ENCODE results near the gene PHLDA1. TPM values are rescaled to one million over a fixed set of nuclear protein-coding genes. Genes with fewer than 3 reads are reported as not detected.

PHLDA1 gene
- total RNA-seq, 1 donor from 2014 or later: 169 TPM

GRCh38 chr12:76020731-76021672 is 10.6 kb downstream of the PHLDA1 start:
- DNase-seq: no peak
- H3K9me3 Mint-ChIP-seq (ENCODE audit: unreplicated experiment): no peaks in the 10 kb centered on the region
- no peak overlapping the region for H3K4me3 Mint-ChIP-seq (ENCODE audit: unreplicated experiment)
- no peak overlapping the region for H3K27ac Mint-ChIP-seq (ENCODE audit: unreplicated experiment)
- peaks cover 4% of the 10 kb centered on the region for H3K36me3 Mint-ChIP-seq (ENCODE audit: unreplicated experiment)
- H3K27me3 Mint-ChIP-seq (ENCODE audit: unreplicated experiment): peaks cover 3% of the 10 kb centered on the region
- no peak for TF ChIP-seq CTCF (IDR thresholded peaks at IDR 0.05; ENCODE audit: partially characterized antibody, unreplicated experiment)
- H3K4me1 Mint-ChIP-seq (ENCODE audit: low read depth, unreplicated experiment): peaks cover 13% of the 10 kb centered on the region

GRCh38 chr12:76020281-76020680 is 11.3 kb downstream of the PHLDA1 start:
- Mint-ChIP-seq H3K27me3 (ENCODE audit: unreplicated experiment) (no peaks in the 10 kb centered on the region), H3K4me3 (ENCODE audit: unreplicated experiment) (no peak overlapping the region), H3K9me3 (ENCODE audit: unreplicated experiment) (no peaks in the 10 kb centered on the region), H3K4me1 (ENCODE audit: low read depth, unreplicated experiment) (peaks cover 6% of the 10 kb centered on the region), H3K36me3 (ENCODE audit: unreplicated experiment) (peaks cover 4% of the 10 kb centered on the region), H3K27ac (ENCODE audit: unreplicated experiment) (no peak overlapping the region)
- no peak for DNase-seq
- TF ChIP-seq CTCF (IDR thresholded peaks at IDR 0.05; ENCODE audit: partially characterized antibody, unreplicated experiment): no peak

GRCh38 chr12:76018672-76019071 is 12.9 kb downstream of the PHLDA1 start:
- Mint-ChIP-seq H3K27me3 (ENCODE audit: unreplicated experiment) (no peaks in the 10 kb centered on the region), H3K4me3 (ENCODE audit: unreplicated experiment) (no peak overlapping the region), H3K27ac (ENCODE audit: unreplicated experiment) (no peak overlapping the region), H3K9me3 (ENCODE audit: unreplicated experiment) (no peaks in the 10 kb centered on the region), H3K36me3 (ENCODE audit: unreplicated experiment) (peaks cover 4% of the 10 kb centered on the region), H3K4me1 (ENCODE audit: low read depth, unreplicated experiment) (peaks cover 4% of the 10 kb centered on the region)
- TF ChIP-seq CTCF (IDR thresholded peaks at IDR 0.05; ENCODE audit: partially characterized antibody, unreplicated experiment): no peak
- no peak for DNase-seq

GRCh38 chr12:76018111-76018510 is 13.5 kb downstream of the PHLDA1 start:
- H3K4me3 Mint-ChIP-seq (ENCODE audit: unreplicated experiment): no peak overlapping the region

More at GRCh38 chr12:76018111-76018510, 13.5 kb downstream of the PHLDA1 start:
- Mint-ChIP-seq H3K4me1 (ENCODE audit: low read depth, unreplicated experiment) (peaks cover 4% of the 10 kb centered on the region), H3K9me3 (ENCODE audit: unreplicated experiment) (no peaks in the 10 kb centered on the region), H3K36me3 (ENCODE audit: unreplicated experiment) (peaks cover 4% of the 10 kb centered on the region), H3K27ac (ENCODE audit: unreplicated experiment) (no peak overlapping the region), H3K27me3 (ENCODE audit: unreplicated experiment) (no peaks in the 10 kb centered on the region)
- no peak for TF ChIP-seq CTCF (IDR thresholded peaks at IDR 0.05; ENCODE audit: partially characterized antibody, unreplicated experiment)
- DNase-seq: no peak
